Fibroblast of peridontal ligament (primary cell): Measurements from ENCODE around the gene GAB1.

ENCODE experiments used
- DNase-seq: peaks from one replicate; pipeline ENCODE4 v3.0.0-alpha.2; 2010; ENCODE audit errors: extremely low read depth

The GAB1 gene

DNA sequence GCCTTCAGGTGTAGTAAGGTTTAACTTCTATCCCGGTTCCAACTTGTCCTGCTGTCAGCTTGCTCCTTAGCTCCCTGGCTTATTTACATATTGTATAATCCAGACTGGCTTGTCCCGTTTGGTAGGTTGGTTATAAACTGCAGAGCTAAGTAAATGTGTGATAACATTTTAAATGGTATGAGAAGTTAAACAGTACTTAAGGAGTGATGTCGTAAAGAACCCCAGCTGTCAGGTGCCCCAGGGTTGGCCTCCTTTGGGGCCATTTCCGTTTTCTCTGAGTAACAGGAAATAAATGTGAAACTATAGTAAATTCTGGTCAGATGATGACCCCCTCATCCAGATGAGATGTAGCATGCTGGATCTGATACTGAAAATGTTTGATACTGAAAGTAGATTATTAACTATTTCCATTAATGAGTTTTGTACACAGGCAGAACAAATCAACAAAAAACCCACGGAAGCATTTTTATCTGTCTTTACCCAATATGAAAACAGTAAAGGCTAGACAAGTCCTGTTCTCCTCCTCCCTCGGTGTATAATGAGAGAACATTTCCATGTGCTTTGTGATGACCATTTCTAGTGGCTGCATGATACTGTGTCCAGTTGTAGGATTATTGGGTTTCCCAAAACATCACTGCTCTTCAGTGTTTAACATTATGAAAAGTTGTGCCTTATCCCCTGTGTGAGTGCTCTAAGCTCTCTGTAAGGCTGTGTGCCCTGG, 22.4 kb downstream of the GAB1 start:
- peak; percentile 24 for DNase-seq

DNA sequence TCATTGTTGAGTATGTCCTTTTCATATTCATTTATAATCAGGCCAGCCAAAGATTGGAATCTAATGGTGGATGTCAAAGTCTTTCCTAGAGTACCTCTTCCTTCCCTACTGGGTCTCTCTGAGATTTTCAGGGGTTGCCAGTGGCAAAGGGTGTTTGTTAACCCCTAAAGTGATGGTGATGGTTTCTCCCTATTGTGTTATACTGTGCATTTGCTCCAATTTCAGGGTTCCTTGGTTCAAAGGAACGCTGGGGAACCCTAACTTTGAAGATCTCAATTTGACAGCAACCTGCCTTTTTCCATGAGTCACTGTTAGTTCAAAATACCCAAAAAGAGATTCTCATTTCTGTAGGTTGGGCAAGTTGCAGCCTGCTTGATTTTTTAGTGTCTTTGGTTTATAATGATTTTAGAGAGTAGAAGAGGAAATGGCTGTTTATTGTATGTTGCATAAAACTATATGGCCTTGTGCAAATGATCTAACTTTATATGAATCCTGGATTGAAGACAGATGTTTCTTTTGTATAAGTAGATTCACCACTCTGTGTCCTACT, 23.0 kb downstream of the GAB1 start:
- DNase-seq, result peak; percentile 21

DNA sequence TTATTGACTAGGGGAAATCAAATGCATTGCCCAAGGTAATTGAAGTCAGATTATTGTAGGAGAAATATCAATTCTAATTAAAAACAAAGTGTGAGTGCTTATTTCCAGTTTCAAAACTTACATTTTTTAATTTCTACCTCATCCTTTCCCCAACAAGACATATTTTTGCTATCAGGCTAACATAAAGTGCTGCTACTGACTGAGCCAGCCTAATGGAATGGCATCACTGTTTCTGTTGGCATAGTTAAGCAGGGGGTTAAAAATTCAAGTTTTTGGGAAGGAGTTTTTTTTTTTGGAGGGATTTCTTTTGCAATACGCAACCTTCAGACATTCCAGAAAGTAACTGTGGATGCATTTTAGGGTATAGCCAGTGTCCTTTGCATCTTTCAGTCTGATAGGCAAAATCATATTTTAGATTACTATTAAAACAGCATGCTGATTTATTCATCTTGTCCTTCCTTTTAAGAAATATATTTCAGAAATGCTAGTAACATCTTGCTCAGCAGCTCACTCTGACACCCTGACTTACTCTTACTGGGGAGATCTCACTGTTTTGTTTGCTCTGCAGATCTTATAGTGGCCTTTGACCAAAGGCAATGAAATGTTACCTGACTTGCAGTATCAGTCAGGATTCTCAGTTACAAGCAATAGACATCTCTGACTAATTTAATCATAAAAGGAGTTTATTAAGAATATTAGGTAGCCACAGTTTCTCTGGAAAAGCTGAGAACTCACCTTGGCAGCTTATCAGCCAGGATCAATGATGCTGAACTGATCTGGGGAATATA, 24.4 kb downstream of the GAB1 start:
- peak; percentile 47 for DNase-seq

DNA sequence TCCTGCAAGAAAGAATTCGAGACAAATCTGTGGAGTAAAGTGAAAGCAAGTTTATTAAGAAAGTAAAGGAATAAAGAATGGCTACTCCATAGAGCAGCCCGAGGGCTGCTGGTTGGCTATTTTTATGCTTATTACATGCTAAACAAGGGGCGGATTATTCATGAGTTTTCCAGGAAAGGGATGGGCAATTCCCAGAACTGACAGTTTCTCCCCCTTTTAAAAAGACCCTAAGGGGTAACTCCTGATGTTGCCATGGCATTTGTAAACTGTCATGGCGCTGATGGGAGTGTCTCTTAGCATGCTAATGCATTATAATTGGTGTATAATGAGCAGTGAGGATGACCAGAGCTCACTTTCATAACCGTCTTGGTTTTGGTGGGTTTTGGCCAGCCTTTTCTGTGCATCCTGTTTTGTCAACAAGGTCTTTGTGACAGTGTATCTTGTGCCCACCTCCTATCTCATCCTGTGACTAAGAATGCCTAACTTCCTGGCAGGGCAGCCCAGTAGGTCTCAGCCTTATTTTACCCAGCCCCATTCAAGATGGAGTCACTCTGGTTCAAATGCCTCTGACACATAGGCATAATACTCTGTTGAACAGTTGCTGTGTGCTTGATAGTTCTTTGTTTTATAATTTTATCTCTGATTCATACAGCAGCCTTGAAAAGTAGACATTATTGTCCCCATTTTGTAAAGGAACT, 25.8 kb downstream of the GAB1 start:
- no peak for DNase-seq

DNA sequence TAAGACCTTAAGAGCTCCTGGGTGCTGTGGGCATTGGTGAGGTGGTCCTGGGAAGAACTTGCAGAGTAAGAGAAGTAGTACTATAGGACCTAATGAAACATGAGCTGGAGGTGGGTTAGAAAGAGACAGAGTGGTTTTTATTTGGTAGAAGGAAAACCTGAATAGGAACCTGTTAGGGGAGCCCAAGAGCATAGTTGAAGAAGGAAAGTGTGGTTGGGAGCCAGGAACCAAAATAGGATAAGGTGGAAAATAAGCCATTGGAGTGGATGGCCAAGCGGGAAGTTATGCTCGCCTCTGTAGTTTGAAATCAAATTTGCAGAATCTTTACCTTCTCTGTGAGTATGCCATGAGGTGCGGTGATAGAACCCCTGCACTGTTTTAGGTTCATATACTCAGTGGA, 26.7 kb downstream of the GAB1 start:
- no peak for DNase-seq

DNA sequence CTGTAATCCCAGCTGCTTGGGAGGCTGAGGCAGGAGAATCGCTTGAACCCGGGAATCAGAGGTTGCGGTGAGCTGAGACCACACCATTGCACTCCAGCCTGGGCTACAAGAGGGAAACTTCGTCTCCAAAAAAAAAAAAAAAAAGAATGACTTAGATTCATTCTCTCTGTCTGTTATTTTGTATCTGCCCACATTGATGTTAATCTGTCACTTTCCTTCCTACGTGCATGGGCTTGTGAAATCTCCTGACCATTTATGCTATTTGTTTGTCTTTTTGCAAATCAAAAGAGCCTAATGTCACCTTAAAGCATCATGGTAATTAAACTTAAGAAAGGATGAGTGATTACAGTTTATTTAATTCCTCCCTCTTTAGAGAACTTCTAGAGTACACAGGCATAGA, 27.4 kb downstream of the GAB1 start:
- no peak for DNase-seq

DNA sequence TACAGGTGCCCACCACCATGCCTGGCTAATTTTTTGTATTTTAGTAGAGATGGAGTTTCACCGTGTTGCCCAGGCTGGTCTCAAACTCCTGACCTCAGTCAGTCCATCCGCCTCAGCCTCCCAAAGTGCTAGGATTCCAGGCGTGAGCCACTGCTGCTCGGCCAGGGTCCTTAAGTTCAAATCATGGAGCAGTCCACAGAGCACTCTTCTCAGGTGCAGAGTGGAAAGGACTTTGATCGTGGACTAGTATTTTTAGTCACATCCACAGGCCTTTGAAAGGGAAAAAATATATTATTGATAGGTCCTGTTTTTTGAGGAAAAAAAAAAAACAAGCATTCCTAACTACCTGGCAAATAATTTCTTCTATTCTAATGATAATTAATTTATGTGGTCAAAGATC, 31.2 kb downstream of the GAB1 start:
- no peak for DNase-seq

DNA sequence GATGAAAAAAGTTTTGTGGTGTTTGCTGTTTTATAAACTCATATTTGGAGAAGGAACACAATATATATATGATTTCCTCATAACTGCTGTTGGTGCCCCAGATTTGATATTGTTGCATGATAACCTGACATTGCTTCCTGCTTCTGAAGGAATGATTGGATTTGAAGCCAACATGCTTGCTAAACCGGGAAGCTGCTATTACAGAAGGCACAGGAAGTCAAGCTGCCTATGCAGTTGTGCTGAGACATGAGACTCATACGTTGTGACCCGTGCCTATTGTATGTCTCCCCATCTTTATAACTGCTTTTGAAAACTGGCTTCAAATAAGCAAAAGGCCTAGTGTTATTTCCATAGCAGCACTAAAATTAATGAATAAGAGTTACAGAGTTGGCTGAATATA, 32.9 kb downstream of the GAB1 start:
- DNase-seq, result no peak

DNA sequence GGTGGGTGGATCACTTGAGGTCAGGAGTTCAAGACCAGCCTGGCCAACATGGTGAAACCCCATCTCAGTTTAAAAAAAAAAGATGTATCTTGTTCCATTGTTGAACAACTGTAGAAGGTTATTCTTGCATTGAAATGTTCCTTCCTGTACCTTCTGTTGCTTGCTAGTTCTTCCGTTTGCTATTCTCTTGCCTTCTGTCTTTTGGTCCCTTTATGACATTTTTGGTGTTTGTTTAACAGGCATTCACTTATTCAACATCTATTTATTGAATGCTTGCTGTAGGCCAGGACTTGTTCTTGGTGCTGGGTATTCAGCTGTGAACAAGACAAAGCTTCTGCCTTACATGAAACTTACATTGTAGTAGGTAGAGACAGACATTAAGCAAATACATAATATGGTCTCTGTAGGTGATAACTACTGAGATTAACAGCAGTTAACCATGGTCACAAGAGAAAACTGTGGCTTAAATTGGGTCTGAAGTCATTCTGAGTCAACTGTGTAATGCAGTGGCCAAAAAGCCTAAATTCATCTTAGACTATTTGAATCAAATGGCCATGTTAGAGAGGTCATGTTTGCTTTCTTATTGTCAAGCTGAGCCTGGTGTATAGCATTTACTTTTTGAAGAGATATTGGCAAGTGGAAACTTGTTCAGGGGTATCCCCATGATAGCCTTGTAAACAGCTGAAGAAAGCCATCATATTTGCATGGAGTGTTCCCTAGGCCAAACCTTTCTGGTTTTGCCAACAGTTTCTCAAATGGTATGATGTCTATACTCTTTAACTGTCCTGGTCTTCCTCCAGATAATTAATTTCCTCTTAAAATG, 35.6 kb downstream of the GAB1 start:
- DNase-seq, result no peak

DNA sequence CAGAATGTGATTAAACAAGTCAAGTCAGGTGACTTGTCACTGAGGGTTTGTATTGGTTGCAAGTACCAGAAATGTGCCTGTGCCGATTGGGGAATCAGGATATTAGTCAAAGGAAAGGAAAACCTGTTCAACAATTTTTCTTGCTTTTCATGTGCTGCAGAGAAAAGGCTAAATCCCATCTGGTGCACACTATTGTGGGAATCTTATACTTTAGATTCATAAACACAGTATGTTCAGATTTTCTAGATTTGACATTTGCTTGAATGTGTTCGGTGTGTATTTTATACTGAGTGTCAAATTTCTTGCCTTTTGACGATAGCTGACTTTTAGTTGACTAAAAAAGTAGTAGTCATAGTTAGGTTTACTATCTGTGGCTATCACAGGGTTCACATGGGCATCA, 37.6 kb downstream of the GAB1 start:
- DNase-seq, result no peak

DNA sequence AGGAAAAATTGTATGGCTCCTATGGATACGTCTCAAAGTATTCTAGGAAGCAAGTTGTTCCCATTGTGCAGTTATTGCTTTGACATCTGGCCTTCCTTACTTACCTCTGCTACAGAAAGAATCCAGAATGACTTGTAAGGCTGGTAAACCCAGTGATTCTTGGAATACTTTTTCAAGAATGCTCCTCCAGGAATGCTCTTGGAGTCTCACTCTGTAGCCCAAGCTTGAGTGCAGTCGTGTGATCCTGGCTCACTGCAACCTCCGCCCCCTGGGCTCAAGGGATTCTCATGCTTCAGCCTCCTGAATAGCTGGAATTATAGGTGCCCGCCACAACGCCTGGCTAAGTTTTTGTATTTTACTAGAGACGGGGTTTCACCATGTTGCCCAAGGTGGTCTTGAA, 38.1 kb downstream of the GAB1 start:
- no peak for DNase-seq

DNA sequence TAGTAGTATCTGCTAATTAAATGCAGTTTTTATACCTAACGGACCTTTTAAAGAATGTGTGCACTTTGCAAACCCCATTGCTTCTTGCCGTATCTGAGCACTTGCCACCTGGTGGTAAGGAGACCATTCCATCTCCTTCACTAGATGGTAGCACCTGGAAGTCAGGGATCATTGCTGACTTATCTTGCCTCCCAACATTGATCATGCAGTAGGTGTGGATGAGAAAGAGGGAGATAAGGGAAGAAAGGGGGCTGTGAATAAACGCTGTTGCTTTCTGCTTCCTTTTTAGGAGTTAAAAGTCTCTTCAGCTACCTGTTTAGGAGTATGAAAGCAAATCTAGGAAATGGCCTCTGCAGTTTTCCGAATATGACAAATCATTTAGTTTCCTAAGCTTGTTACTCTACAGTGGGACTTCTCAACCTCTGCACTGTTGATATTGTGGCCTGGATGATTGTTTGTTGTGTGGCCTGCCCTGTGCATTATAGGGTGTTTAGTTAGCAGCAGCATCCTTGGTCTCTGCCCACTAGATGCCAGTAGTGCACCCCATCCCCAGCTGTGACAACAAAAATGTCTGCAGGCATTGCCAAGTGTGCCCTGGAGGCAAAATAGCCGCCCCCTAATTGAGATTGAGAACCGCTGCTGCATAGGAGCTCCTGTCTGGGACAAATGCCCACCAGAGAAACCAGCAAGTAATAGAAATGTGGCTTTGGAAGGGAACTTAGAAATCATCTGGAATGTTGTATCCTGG, 38.8 kb downstream of the GAB1 start:
- peak; percentile 40 for DNase-seq

DNA sequence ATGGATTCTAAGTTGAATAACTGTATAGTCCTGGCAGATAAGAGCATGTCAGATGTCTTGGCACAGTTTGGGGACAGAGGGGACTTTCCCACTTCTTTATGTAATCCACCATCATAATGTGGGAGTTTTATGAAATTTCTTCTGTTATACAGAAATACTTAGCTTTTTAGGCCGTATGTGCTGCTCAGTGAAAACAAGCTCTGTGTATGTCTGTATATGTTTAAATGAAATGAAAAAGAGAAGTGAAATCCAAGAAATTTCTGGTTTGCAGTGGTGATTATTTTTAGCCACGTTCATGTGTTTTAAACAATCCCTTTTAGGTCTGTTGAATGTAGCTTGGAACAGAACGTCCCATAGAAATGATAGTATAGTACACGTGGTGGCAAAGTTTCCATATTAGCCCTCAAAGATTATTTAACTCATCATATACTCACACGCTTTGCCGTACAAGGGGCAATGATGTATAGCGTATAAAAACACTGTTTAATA, 41.0 kb downstream of the GAB1 start:
- no peak for DNase-seq

DNA sequence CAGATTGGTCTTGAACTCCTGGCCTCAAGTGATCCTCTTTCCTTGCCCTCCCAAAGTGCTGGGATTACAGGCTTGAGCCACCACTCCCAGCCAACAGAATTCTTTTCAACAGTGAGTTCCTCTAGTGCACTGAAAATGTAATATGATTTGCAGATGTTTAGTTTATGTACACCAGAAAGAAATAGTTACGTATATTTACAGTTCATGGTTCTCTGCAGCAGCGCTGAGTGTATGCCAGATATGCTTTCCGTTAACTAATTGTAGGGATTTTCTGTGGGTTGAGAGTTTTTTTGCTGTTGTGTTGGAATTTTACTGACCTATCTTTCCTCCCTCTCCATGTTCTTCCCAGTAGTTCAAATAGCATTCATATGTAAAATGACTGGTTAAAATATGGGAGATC, 44.0 kb downstream of the GAB1 start:
- peak; percentile 74 for DNase-seq

DNA sequence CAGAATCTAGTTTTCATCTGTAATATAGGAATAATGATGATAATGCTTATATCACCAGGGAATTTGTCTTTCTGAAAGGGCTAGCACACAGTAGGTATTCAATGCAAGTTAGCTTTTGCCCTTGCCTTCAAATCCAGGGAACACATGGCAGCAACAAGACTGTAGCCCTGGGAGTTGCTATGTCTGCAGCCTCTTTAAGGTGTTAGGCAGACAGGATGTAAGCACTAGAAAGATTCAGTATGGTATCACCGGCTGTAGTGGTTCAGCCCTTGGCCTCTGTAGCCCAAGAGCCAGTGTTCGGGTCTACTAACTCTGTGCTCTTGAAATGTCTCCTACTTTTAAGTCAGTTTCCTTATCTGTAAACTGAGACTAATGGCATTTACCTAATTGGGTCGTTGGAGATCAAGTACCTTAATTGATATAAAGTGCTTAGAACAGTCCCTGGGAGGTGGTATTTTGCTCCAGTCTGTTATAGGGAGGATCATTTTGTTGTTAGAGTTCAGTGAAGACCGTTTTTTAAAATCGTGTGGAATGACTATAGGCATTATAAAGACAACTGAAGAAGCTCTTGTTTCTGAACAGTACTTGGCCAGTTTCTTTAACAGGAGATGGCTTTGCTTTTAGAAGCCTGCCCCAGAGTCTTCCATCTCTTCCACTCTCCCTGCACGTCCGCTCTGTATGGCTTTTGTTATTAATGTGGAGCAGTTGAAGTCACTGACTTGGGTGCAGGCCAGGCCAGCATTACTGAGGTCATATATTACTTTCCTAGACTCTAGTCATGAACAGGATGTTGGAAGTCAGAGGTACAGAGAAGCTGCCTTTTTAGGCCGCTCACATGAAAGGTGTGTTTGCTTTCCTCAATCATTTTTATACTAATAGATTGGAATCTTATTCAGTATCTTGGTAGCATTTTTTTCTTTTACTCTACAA, 44.8 kb downstream of the GAB1 start:
- DNase-seq, result peak; percentile 74

DNA sequence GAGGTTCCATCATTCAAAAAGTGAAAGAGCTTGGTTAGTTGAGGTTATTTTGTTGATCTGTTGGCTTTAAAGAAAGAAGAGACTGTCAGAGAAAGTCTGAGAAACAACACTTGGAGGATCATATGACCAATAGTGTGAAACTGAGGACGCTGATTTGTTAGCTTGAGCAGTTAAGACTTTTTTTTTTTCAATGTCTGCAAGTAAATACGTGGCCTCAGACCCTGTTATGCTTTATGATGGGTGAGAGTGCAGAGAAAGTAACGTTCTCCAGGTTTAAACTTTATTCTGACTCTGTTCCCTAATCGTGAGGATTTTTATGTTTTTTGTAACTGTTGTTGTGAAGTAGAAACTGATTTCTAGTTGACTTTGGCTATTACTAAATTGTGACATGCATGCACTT, 45.9 kb downstream of the GAB1 start:
- peak; percentile 41 for DNase-seq

DNA sequence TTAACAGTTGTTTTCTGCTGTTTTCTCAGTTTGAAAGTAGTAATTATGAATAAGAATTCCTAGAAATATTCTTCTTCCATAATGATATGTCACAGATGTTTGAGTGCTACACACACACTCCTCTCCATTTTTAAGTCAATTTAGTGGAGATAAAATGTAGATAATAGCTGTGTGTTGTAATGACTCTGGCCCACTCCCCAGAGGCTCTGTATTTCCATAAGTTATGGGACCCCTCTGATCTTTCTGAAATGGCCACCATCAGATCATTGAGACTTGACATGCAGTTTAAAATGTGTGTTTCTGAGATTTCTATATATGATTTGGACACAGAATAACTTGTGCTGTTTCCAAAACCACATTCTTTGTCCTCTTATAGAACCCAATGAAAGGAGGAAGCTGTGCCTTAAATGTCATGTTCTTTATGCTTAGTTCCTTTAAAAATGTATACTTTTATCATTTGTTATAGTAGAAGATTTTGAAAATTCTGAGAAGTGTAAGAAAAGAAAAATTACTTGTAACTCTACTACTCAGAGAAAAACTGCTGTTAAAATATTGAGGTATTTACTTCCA, 46.4 kb downstream of the GAB1 start:
- no peak for DNase-seq

DNA sequence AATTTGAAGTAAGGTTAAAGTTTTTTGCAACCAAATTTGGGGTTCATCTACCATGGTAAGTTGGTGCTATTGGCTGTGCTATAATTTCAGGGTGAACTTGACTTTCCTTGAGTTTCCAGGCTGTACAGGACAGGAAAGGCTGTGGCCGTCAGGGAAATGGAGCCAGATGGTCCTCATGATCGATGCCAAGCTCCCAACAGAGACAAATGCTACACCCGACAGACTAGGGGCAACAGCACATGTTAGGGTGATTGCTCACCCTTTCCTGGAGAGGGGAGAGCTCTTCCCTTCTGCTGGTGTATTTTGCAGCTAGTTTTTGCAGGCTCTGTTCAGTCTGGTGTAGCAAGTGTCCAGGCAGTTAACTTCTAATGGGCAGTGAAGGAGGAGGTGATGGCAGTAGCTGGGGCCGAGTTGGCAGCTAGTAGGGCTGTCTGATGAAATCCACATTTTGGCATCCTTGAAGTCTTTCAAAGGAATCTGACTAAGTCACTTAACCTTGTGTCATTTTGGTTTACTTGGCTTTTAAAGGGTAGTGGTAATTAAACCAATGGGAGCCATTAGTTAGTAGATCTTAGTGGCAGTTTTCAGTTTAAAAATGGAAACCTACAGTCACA, 47.8 kb downstream of the GAB1 start:
- DNase-seq, result peak; percentile 64

DNA sequence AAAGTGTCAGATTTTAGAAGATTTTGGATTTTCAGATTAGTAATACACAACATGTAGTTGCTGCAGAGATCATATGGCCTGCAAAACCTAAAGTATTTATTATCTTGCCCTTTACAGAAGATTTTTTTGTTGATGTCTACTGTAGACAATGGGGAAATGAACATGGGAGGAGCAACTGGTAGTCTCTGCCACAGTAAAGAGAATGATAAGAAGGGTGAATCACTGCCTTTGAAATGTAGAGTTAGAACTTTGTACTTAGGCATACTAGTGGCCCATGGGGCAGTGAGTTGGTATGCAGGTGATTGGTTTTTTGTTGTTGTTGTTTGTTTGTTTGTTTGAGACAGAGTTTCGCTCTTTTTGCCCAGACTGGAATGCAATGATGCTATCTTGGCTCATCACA, 50.1 kb downstream of the GAB1 start:
- no peak for DNase-seq
